ENCODE data around the gene CHST11. TPM values are rescaled to one million over a fixed set of nuclear protein-coding genes. Genes with fewer than 3 reads are reported as not detected.
A peak's percentile ranks its signal among the peaks of the same experiment; 100 is the strongest.
"Not testable (repeated sequence)": the region's sequence is repeated elsewhere in the genome, so short reads cannot be mapped to it uniquely, and the experiment has no call there.

The CHST11 gene
- total RNA-seq, 1 donor from 2014 or later, result 3.4 TPM

DNA sequence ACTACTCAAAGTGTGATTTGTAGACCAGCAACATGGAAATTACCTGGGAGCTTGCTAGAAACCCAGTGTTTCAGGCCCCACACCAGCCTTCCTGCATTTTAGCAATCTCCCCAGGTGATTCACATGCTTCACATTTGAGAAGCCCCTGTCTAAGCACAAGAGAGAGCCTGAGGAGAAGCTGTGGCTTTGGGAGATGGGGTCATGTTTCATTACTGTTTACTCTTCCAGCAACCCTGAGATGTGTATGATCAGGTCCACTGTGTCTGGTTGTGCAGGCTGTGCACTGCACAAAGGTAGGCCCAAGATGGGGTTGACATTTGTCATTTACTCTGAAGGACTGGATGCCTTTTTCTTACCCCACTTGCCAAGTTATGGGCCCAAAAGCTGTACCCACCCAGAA, 311.3 kb downstream of the CHST11 start:
- intact Hi-C loops (cut with micrococcal nuclease), result no loop called here
- DNase-seq, result no peak
- ATAC-seq, result no peak

DNA sequence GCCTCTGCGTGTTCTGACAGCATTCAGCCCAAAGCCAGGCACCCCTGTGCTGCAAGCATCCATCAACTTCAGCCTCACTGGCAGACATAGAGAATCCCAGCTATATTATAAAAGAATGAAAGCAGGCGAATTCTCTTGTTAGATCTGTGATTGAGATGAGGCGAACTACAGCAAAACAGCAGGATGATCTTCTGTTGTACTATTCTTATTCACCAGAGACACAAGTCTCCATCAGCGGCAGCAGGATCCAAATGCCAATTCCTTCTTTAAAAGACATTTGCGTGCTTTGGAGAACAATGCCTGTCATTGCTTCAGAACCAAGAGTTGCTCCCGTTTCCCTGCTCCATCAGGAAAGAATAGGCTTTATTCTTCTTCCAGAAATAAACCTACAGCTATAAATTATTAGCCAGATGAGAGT, 312.4 kb downstream of the CHST11 start:
- ATAC-seq (no peak), DNase-seq (no peak)
- intact Hi-C loops (cut with micrococcal nuclease), result no loop called here

DNA sequence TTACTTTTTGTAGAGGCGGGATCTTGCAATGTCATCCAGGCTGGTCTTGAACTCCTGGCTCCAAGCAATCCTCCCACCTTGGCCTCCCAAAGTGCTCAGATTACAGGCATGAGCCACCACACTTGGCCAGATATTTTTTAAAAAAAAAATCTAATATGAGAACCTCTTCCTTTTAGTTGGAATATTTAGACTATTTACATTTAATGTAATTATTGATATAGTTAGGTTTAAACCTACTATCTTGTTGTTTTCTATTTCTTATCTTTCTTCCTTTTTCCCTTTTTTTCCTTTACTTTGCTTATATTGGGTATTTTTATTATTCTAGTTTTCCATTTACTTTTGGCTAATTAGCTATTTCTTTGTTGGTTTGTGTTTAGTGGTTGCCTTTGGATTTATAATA, 315.6 kb downstream of the CHST11 start:
- ATAC-seq (no peak), DNase-seq (no peak)
- intact Hi-C loops (cut with micrococcal nuclease), result no loop called here

DNA sequence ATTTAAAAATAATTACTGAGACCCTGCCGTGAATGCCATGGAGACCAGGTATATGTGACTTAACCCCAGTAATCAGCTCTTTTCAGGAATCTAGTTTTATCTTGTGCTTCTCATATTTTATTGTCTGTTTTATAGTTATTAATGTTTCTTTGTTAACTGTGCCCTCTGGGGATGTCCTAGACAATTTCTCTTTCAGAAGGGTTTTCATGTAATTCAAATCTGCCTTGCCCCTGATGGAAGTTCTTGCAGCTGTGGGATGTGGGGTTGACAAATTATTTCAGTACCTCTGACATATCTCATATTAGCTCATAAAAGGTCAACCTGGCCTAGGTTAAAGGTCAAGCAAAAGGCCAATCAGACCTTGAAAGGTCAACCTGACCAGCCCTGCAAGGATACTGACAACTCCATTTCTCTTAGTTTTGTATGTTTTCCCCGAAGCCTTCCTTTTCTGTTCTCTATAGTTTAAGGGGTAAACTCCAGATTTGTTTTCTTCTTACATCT, 319.0 kb downstream of the CHST11 start:
- ATAC-seq, result no peak

DNA sequence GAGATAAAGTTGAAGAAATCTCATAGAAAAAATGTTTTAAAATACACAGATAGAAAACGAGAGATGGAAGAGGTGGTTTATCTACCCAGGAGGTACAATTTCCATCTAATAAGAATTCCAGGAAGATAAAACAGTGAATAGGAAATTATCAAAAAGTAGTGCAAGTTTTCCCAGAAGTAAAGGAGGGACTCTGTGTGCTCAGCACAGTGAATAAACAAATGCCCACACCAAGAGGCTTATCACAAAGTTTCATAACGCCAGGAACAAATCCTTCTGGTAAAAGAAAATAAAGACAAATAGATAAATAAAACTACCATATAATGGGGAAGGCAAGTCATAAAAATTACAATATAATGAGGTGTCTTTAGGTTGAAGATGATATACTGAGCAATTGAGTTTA, 322.4 kb downstream of the CHST11 start:
- DNase-seq (no peak), ATAC-seq (no peak)
- intact Hi-C loops (cut with micrococcal nuclease), result no loop called here

More for the DNA sequence above, 319.0 kb downstream of the CHST11 start:
- no peak for DNase-seq
- intact Hi-C loops (cut with micrococcal nuclease), result no loop called here

DNA sequence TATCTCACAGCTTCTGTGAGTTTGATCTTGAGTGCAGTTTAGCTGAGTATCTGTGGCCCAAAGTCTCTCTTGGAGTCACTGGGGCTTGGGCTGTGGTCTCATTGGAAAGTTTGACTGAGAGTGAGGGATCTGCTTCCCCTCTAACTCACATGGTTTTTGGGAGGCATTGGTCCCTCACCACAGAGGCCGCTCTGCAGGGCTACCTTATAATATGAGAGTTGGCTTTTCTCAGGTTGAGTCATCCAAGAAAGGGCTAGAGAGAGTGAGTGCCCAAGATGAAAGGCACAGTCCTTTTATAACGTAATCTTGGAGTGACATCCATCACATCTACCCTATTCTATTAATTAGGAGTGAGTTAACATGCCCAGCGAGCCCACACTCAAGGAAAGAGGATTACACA, 325.5 kb downstream of the CHST11 start:
- ATAC-seq (no peak), DNase-seq (no peak)
- intact Hi-C loops (cut with micrococcal nuclease), result no loop called here

DNA sequence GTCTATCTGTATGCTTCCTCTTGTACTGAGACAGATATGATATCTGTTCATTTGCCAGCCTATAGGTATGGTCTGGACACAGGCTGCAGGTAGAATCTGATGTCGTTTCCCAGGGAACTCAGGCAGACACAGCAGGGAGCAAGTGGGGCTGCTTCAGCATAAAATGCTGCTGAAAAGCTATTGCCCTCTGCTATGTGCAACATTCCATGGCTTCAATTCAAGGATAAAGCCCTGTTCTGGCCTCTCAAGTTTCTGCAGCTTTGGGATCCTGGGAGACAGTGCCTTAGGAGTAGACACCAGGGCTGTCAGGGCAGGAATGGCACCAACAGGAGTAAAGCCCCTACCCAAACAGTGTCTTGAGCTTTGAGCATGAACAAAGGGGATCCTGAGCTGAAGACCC, 327.8 kb downstream of the CHST11 start:
- ATAC-seq (no peak), DNase-seq (no peak)
- intact Hi-C loops (cut with micrococcal nuclease), result no loop called here

DNA sequence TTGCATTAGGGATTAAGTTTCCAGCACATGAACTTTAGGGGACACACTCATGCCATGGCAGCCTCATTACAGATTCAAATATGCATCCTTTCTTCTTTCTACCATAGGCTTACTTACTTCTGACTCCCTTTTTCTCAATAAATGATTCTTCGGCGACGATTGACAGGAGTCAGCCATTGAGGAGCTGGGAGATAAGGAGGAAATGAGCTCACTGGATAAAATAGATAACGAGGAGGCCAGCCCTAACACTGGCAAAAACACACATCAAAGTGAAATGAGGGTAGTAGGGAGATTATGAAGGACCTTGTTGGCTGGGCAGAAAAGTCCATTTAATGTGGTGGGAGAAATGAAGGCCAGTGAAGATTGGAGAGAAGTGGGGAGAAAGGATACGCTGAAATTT, 329.1 kb downstream of the CHST11 start:
- intact Hi-C loops (cut with micrococcal nuclease), result no loop called here
- no peak for ATAC-seq

DNA sequence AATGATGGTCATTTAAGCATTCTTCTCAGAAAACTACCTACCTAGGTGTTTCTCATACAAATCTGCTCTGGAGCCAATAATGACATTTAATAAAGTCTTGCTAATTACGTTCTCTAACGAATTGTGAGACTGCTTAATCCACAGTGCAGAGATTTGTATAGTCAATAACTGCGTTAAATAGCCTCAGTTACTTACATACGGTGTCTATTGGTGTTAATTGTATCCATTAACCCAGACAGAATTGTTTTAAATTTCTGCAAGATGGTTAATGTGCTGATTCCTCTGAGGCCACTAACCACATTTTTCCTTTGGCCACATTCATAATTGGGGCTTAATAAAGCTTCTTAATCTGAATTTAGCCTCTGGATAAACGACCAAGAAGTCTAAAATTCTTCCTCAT, 329.6 kb downstream of the CHST11 start:
- no peak for ATAC-seq
- intact Hi-C loops (cut with micrococcal nuclease), result no loop called here
- DNase-seq, result no peak

More for the DNA sequence above, 329.1 kb downstream of the CHST11 start:
- no peak for DNase-seq

DNA sequence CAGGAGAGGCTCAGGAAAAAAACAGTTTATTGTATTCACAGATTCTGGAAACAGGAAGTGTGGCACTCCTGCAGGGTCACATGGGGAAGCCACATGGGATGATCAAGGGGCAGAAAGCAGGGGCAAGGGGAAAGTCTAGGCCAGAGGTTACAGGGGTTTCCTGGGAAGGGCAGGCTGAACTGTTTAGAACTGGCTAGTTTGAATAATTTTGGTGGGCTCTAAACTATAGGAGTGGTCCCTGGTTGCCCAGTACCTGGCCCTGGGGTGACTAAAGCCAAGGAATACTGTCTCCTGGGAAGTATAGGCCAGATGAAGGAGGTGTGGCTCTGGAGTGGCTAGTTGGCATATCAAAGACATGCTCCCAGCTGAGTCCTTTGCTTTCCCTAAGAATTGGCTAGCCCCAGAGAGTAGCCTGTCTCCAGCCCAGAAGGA, 332.1 kb downstream of the CHST11 start:
- no peak for DNase-seq
- no peak for ATAC-seq
- intact Hi-C loops (cut with micrococcal nuclease), result no loop called here

DNA sequence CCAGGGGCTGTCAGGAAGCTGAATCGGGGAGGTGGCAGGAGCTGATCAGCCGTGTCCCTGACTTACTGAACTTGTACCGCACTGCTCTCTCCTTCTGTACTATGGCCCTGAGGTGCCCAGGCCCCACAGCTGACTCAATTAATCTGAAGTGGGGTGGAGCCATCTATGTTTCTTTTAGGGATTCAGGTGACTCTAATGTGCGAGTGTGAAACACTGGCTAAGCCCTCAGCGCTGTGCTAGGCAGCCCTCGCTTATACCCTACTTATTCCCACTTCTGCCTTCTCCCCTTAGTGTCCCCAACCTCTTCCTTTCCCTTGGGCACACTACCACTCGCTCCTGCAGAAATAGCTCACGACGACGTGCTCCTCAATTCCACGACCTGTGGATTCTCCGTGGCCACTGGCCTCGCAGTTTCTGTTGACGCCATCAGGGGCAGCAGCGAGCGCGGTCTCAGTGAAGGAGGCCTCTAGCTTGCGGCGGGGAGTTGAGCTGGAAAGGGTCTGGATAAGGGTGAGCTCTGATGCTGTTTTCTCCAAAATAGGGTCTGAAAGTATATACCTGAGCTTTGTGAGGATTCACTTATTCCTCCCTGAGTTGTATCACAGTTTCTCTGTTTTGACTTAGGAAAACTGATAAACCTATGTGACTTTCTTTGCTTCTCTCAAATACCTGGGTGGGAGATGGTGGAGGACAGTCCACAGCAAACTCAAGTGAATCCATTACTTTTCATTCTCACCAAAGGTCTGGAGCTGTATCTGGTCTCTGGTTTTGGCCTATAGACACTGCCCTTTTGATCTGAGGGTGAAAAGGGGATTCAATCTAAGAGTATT, 333.8 kb downstream of the CHST11 start:
- intact Hi-C loops (cut with micrococcal nuclease), result no loop called here
- peak; percentile 60 for ATAC-seq
- DNase-seq, result peak; percentile 65

DNA sequence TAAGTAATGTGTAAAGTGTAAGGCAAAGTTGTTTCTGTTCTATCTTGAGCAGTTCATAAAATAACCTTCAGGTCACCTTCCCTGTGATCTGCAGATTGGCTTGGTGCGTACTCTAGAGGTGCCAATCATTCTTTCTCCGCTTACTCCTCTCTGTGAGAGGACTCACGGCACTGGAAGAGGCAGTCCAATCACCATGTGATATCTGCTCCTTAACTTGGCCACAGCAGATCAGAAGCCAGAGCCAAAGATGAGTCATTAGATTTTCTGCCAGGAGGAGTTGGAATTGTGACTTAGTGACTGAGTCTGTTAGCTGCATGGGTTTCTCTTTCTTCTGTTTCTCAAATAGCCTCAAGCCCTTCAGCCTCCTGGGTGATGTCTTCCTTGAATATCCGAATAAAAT, 335.8 kb downstream of the CHST11 start:
- intact Hi-C loops (cut with micrococcal nuclease), result no loop called here
- DNase-seq, result no peak
- peak; percentile 79 for ATAC-seq

DNA sequence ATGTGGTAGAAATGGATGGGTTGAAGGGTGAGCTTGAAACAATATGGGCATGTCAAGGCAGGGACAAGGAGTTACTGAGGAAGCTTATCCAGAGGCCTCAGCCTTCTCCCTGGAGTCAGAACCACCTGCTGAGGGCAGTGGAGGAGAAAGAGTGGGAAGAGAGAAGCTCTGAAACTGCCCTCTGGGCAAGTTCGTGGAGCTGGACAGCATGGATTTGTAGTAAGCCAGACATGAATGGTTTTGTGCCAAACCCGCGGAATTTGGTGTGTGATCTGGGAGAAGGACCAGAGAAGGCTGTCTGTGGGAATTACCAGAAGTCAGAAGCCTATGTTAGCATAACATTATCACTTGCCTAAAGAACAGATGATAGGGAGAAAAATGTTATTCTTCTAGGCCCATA, 336.5 kb downstream of the CHST11 start:
- intact Hi-C loops (cut with micrococcal nuclease), result no loop called here
- ATAC-seq (peak; percentile 37), DNase-seq (no peak)

DNA sequence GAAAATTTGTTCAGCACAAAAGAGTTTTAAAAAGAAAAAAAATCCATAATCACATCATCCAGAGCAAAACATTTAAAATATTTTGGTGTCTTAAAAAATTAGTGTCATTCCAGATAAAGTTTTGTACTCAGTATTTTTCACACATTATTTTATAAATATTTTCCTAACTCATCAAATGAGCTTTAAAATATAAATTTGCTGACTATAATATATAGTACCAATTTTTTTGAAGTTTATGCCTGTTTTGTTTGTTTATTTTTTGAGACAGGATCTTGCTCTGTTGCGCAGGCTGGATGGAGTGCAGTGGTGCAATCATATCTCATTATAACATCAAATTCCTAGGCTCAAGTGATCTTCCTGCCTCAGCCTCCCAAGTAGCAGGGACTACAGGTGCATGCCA, 337.2 kb downstream of the CHST11 start:
- DNase-seq, result no peak
- intact Hi-C loops (cut with micrococcal nuclease), result no loop called here
- no peak for ATAC-seq

DNA sequence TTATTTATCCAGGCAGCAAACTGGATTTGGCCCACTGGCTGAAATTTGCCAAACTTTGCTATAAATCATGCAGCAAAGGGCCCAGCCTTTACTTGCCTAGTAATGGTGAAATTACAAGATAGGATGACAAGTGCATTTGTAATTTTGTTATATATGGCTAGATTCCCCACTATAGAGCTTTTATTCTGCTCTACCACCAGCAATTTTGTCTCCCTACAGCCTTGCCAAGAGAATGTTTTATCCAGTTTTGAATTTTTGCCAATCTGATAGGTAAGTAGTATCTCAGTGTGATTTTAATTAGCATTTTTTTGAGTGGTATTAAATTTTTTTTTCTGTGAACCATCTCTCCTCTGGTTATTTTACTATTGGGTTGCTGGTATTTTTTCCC, 339.7 kb downstream of the CHST11 start:
- ATAC-seq, result no peak
- no peak for DNase-seq
- intact Hi-C loops (cut with micrococcal nuclease), result no loop called here

DNA sequence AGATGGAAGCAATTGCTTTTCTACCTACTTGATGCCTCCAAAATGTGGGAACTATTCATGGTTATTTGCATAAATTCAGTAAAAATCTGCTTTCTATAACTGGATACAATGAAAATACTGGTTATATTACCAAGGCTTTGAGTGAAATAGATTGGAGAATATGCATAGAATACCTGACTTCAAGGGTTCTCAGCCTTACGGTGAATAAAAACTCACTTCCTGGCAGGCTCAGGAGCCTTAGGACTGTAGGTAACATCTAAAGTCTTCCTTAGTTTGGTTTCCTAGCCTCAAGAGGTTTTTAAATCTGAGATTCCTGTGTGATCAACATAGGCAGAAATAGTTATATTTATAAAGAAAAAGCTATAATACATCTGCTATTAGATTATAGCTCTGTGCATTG, 342.7 kb downstream of the CHST11 start:
- intact Hi-C loops (cut with micrococcal nuclease), result no loop called here
- ATAC-seq (no peak), DNase-seq (no peak)

DNA sequence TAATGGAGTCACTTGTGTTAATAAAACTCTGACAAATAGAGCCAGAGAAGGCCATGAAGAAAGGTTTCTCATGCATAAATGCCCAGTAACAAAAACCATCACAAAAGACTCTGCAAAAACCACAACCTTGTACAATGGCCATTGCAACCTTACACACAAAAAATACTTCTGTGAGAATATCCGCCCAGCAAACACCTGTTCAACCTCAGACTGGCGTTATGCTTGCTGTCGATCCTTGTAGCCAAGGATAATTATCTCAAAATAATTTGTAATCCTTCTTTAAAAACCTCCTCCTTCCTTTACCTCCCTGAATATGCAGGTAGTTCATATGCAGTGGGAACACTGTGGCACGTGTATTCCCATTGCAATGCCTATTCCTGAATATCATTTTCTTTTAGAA, 344.3 kb downstream of the CHST11 start:
- ATAC-seq (no peak), DNase-seq (no peak)
- intact Hi-C loops (cut with micrococcal nuclease), result no loop called here

DNA sequence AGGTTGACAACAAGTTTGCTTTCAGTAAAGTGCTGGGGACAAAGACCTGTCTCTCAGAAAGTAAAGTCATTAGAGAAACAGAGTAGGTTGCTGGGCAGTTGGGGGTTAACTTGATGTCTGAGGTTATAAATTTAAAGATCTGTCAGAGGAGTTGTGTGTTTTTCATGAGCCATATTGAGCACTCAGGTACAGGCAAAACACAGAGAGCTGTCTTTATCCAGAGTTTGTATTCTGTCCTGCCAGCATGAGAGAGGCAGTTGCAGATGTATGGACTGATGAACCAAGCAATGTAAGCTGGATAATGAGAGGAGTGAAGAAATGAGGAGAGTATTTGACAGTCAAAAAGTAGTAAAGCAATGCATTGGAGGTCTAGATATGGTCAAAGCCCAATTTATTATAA, 344.7 kb downstream of the CHST11 start:
- ATAC-seq, result no peak
- intact Hi-C loops (cut with micrococcal nuclease), result no loop called here
- DNase-seq, result no peak

DNA sequence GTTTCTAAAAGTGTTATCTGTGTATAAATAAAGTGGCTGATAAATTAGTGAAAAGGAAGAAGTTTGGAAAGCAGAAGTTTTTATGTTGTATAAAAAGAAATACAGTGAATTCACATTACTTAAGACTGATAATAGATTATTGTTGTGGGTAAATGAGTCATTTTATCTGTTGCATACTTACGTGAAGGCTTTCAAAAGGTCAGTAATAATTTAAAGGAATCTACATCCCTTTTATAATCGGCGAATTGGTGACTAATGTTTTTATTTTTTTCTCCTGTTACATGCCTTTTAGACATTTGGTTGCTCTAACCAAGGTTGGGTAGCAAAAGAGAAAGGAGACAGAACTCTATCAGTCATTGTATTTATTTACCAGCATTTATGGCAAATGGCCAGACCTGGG, 345.5 kb downstream of the CHST11 start:
- DNase-seq (no peak), ATAC-seq (no peak)
- intact Hi-C loops (cut with micrococcal nuclease), result no loop called here

DNA sequence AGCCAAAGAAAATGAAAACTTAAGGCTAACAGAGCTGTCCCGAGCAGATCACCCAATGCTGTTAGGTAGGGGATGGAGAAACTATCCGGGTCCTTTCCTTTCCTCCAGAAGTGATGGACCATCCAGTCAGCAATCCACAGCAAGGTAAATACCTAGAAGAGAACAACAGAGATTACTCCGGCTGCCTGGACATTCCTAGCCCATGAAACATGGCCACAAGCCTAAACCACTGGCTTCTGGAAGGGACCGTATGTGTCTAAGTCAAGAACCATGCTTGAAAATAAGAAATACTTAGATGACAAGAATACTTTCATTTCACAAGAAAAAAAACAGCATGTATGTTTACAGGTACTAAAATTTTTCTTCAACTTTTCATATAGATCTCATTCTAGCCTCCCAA, 348.4 kb downstream of the CHST11 start:
- intact Hi-C loops (cut with micrococcal nuclease), result no loop called here
- ATAC-seq (no peak), DNase-seq (no peak)

DNA sequence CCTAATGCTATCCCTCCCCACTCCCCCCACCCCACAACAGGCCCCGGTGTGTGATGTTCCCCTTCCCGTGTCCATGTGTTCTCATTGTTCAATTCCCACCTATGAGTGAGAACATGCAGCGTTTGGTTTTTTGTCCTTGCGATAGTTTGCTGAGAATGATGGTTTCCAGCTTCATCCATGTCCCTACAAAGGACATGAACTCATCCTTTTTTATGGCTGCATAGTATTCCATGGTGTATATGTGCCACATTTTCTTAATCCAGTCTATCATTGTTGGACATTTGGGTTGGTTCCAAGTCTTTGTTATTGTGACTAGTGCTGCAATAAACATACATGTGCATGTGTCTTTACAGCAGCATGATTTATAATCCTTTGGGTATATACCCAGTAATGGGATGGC, 349.4 kb downstream of the CHST11 start:
- ATAC-seq; intact Hi-C loops (cut with micrococcal nuclease): not testable (repeated sequence)

More for the DNA sequence above, 349.4 kb downstream of the CHST11 start:
- not testable (repeated sequence) for DNase-seq
